NCI-H2196 (cell line): Measurements from ENCODE around the gene THOC7.

Experiments used
- DNase-seq: peaks from one replicate; lab custom pipeline; 2025; ENCODE audit not compliant: unreplicated experiment; lab: John Stamatoyannopoulos, UW

The THOC7 gene

GRCh38 chr3:63878394-63879060 is 14.9 kb upstream of the THOC7 start:
- DNase-seq, result no peak

DNA sequence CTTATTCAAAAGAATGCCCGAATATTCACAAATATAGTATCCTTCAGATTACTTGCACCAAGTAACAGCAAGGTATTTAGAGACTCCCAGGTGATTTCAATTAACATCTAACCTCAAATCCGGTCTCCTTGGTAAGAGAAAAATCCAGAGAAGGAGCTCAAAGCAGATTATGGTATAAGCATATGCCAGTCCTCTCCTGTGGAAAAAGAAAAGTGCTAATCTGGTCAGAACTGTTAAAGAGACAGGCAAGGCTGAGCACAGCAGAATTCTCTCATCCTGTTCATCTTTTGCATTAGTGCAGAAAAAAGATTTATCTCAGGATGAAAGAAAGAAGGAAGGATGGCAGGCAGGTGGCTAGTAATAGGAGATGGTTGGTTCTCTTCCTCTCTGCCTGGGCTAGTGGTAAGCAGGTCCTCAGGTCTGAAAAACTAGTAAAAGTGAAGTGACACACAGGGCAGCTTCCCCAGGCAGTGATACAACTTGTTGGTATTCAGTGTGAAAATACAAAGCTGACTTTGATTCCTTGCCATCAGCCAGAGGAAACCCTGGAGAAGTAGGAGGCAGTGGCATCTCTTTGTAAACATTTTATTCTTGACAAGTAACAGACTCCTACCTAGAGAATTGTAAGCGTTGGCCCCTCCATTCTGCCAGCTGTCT is 14.3 kb upstream of the THOC7 start:
- no peak for DNase-seq

DNA sequence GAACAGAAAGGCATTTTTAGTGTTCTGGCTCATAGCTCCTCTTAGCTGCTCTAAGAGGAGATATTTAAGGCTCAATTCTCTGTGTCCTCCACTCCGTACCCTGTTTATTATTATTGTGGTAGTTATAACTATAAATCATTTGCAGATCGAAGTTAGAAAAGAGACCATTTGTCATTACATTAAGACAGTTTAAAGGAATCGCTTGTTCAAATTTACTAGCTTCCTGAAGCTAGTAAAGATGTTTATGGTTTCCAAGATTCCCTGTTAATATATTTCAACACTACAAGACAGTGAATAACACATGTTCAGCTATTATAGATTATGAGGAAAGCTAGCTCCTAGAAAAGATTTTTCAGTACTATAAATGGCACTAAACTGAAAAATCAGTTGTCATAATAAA is 12.7 kb upstream of the THOC7 start:
- DNase-seq, result no peak

DNA sequence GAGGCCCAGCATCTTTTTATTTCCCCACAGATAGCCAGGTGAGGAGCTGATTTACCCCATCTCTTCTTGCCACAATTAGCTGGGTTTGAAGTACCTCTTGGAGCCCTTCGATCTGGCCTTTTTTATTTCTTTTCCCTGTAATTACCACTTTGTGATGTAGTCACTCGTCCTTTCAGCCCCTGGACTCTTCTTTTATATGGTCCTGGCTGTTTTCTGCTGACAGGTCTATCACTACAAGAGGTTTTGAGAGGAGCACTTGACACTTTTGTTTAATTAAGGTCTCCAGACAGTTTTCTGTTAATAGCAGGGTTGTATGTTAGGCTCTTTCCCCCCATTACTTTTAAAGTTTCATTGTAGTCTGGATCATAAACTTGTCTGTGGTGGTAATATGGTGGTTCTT is 11.9 kb upstream of the THOC7 start:
- DNase-seq, result no peak

DNA sequence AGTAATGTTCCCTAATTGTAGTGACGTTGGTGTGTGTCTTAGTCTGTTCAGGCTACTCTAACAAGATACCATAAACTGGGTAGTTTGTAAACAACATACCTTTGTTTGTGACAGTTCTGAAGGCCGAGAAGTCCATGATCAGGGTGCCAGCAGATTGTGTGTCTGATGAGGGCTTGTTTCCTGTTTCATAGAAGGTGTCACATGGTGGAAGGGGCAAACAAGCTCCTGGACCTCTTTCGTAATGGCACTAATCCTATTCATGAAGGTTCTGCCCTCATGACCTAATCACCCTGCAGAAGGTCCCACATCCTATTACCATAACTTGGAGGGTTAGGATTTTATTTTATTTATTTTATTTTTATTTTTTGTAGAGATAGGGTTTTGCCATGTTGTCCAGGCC is 11.2 kb upstream of the THOC7 start:
- no peak for DNase-seq

DNA sequence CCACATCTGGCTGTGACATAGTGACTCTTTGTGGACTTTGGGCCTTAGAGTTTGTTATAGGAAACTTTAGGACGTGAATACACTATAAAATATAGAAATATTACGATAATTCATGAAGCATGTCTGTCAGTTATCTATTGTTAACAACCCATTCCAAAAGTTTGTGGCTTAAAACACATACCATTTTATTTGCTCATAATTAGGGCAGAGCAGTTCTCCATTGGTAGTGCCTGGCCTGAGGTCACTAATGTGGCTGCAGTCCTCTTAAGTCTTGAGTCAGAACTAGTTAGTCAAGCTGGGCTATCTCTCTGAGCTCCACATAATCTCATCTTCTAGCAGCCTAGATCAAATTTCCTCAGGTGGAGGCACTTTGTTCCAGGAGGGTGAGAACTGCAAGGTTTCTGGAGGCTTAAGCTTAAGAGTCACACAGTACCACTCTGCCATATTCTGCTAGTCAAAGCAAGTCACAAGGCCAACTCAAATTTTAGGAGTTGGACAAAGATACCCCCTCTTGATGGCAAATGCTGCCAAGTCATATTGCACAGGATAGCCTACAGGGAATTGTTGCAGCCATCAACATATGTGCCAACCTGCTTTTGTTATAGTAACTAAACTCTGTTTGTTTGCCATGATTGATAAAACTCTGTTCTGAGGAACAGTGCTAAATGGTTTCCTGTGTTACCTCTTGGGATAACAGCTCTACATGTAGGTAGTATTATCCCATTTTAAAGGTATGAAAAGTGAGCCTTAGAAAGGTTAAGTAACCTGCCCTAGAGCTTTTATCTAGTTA is 8.7 kb upstream of the THOC7 start:
- DNase-seq, result no peak

DNA sequence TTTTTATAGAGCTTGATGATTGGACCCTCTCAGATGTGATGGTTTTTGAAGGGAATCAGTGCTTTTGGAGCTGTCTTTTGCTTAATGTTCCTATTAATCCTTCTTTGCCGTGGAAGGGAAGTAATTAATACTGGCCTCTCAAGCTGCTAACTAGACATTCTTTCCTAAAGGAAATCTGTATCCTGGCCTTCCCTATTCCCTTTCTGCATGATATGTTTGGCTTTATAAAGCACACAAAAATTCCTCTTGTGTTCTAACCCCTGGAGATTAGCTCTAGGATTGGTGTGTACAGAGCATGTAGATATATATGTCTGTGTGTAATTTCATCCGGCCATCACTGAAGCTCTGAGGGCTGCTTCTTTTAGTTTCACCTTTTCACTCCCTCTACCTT is 7.0 kb upstream of the THOC7 start:
- DNase-seq, result no peak

GRCh38 chr3:63869940-63870614 is 6.5 kb upstream of the THOC7 start:
- DNase-seq, result no peak

DNA sequence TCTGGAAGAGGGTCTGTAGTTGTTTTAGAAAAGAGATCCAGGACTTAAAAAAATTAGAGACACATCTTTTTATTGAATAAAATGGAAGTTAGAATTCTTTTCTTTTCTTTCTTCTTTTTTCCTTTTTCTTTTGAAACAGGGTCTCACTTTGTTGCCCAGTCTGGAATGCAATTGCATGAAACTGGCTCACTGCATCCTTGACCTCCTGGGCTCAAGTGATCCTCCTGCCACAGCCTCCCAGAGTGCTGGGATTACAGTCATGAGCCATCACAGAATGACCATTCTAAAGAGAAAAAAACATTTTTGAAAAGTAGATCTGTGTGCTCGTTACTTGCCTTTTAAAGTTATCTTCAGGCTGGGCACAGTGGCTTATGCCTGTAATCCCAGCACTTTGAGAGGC is 3.6 kb upstream of the THOC7 start:
- no peak for DNase-seq

- DNase-seq, result no peak
Measured at GRCh38 chr3:63864965-63865327, 1.3 kb upstream of the THOC7 start.

GRCh38 chr3:63864008-63864964 is 681 bp upstream of the THOC7 start:
- peak; percentile 11 for DNase-seq

DNA sequence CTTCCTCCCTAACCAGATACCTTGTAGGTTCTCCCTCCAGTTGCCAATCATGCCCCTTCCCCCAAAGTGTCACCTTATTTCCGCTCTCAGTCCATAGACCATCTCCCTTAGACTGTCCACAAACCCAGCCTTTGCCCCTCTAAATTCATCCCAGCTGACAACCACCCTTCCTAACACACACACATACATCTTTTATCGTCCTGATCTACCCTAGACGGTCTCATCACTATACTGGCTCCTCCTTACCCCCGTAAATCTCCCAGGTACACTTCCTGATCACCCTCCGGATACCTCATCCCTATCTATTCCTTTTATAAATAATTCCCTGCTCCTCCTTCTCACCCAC is 828 bp downstream of the THOC7 start:
- no peak for DNase-seq

GRCh38 chr3:63861306-63861705 is 2.3 kb downstream of the THOC7 start:
- DNase-seq, result no peak

GRCh38 chr3:63860776-63861175 is 2.8 kb downstream of the THOC7 start:
- DNase-seq, result no peak

DNA sequence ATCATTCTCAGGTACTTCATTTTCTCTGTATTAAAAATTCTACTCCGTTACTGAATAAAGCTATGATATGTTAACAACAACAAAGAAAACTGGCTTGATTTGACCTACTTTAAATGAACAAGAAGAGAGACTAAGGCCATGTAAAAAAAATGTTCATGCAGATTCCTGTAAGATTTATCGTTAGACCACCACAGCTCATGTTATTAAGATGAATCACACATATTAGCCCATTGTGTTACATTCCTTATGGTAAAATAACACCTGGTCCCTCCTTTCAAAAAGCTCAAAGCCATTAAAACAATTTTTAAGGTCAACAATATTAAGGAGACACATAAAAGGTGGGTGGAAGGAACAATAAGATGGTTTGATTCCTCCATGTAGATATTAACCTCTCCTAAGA is 6.3 kb downstream of the THOC7 start:
- no peak for DNase-seq

- DNase-seq, result no peak
Measured at GRCh38 chr3:63855333-63855940, 8.2 kb downstream of the THOC7 start.

- no peak for DNase-seq
Measured at GRCh38 chr3:63853106-63853505, 10.5 kb downstream of the THOC7 start.

- DNase-seq, result no peak
Measured at GRCh38 chr3:63851287-63851686, 12.3 kb downstream of the THOC7 start.

GRCh38 chr3:63849175-63849574 is 14.4 kb downstream of the THOC7 start:
- DNase-seq, result no peak

DNA sequence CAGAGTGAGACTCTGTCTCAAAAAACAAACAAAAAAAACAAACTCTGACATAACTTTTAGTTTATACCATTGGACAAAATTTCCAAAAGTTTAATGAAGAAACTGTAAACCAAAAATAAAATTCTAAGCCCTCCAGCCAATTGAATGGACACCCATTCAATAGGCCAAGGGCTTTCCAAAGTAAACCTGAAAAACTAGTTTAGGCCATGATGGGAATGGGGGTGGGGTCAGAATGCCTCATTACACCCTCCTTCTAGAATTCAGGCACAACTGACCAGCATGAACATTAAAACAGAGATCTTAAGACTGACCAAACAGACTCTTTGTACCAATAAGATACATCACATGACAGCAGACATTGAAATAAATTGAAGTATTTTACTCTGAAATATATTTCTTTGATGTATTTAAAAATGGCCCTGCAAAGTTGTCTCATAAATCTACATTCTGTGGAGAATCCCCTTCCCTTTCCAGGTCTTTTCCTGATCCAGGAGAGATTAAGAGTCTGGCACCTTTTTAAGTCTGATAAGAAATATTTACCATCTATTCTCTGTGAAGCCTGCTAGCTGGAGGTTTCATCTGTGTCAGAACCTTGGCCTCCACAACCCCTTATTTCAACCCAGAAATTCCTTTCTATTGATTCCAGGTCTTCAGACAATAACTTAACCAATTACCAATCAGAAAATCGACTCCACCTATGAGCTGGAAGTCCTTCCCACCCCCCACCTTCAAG is 15.7 kb downstream of the THOC7 start:
- DNase-seq, result no peak
